ENCODE data around the gene RIBC1. TPM values are rescaled to one million over a fixed set of nuclear protein-coding genes. Genes with fewer than 3 reads are reported as not detected.
A peak's percentile ranks its signal among the peaks of the same experiment; 100 is the strongest.

Gene RIBC1
- total and polyA plus RNA-seq, 7 donors, result 0.36 to 0.92 (median 0.66) TPM; not detected in 1

- Histone ChIP-seq H3K36me3 (no peaks in the 10 kb centered on the region), H3K9me3 (no peaks in the 10 kb centered on the region), H3K4me1 (peaks cover 0 to 18% (median 9%) of the 10 kb centered on the region in 4 donors), H3K27ac (no peak overlapping the region), H3K4me3 (no peak overlapping the region), H3K27me3 (no peaks in the 10 kb centered on the region)
- TF ChIP-seq POLR2A (IDR thresholded peaks at IDR 0.05) (no peak), CTCF (IDR thresholded peaks at IDR 0.05) (no peak), POLR2AphosphoS5 (IDR thresholded peaks at IDR 0.05) (no peak), EP300 (IDR thresholded peaks at IDR 0.05) (no peak)
- DNase-seq, result no peak
- intact Hi-C loops (cut with DNase I), result loop anchor here (10.0 kb wide), 2 partner anchors 154 to 236 kb away; partner anchors contain the start of gene IQSEC2
- WGBS, 2 donors, result 80 to 85% methylated on average over 1 of the region's 1 CpG
These were observed 16.2 kb downstream of the RIBC1 start for GRCh38 chrX:53438832-53439230.

GRCh38 chrX:53440101-53440500, 17.4 kb downstream of the RIBC1 start:
- Histone ChIP-seq H3K4me3 (peak overlapping the region in 3 of 4 donors; percentile 39 to 47 (median 45)), H3K27ac (peak overlapping the region; percentile 68 to 74 (median 71)), H3K4me1 (peaks cover 0 to 18% (median 6%) of the 10 kb centered on the region in 4 donors), H3K36me3 (no peaks in the 10 kb centered on the region), H3K27me3 (no peaks in the 10 kb centered on the region), H3K9me3 (no peaks in the 10 kb centered on the region)
- 14 to 71% methylated on average over 5 of the region's 5 CpGs for WGBS, 2 donors
- no peak for DNase-seq
- TF ChIP-seq EP300 (IDR thresholded peaks at IDR 0.05) (no peak), CTCF (IDR thresholded peaks at IDR 0.05) (no peak), POLR2AphosphoS5 (IDR thresholded peaks at IDR 0.05) (no peak), POLR2A (IDR thresholded peaks at IDR 0.05) (no peak)
- intact Hi-C loops (cut with DNase I), result no loop called here

- H3K9me3 ChIP-seq, result no peaks in the 10 kb centered on the region
- 3 to 14% methylated on average over 38 to 39 of the region's 39 CpGs for WGBS, 2 donors
- TF ChIP-seq POLR2AphosphoS5 (IDR thresholded peaks at IDR 0.05) (peak; percentile 29 to 65 (median 53)), CTCF (IDR thresholded peaks at IDR 0.05) (no peak), POLR2A (IDR thresholded peaks at IDR 0.05) (no peak), EP300 (IDR thresholded peaks at IDR 0.05) (no peak)
- H3K4me1 ChIP-seq, result peaks cover 0 to 18% (median 6%) of the 10 kb centered on the region in 4 donors
- peak overlapping the region in 3 of 4 donors; percentile 39 to 47 (median 45) for H3K4me3 ChIP-seq
- H3K36me3 ChIP-seq, result no peaks in the 10 kb centered on the region
- H3K27ac ChIP-seq, result peak overlapping the region; percentile 68 to 74 (median 71)
- DNase-seq, result peak; percentile 92
- H3K27me3 ChIP-seq, result no peaks in the 10 kb centered on the region
- intact Hi-C loops (cut with DNase I), result no loop called here
These were observed 18.2 kb downstream of the RIBC1 start for GRCh38 chrX:53440621-53441517.

GRCh38 chrX:53441531-53442321, 19.1 kb downstream of the RIBC1 start:
- Histone ChIP-seq H3K9me3 (no peaks in the 10 kb centered on the region), H3K36me3 (no peaks in the 10 kb centered on the region), H3K4me1 (peaks cover 0 to 18% (median 6%) of the 10 kb centered on the region in 4 donors), H3K4me3 (peak overlapping the region; percentile 4 to 47 (median 42)), H3K27me3 (no peaks in the 10 kb centered on the region), H3K27ac (peak overlapping the region; percentile 68 to 74 (median 71))
- intact Hi-C loops (cut with DNase I), result no loop called here
- DNase-seq, result peak; percentile 91
- TF ChIP-seq POLR2AphosphoS5 (IDR thresholded peaks at IDR 0.05) (peak in 2 of 4 donors; percentile 11 to 42), CTCF (IDR thresholded peaks at IDR 0.05) (no peak), POLR2A (IDR thresholded peaks at IDR 0.05) (no peak), EP300 (IDR thresholded peaks at IDR 0.05) (no peak)
- 4 to 6% methylated on average over 44 of the region's 44 CpGs for WGBS, 2 donors
